GM19468 (cell line): ENCODE measurements around the gene ADM2.

Experiments used
- ATAC-seq: cut with Tn5 transposase; IDR thresholded peaks from one replicate; pipeline ENCODE4 v1.9.1; 2021; ENCODE audit warnings: mild to moderate bottlenecking, moderate library complexity, moderate number of reproducible peaks; ENCODE audit not compliant: unreplicated experiment; ENCODE audit errors: extremely low read depth

Gene ADM2

GRCh38 chr22:50444663-50445062, 36.7 kb upstream of the ADM2 start:
- no peak for ATAC-seq

GRCh38 chr22:50445071-50445879, 36.1 kb upstream of the ADM2 start:
- no peak for ATAC-seq

GRCh38 chr22:50445880-50446707, 35.2 kb upstream of the ADM2 start:
- ATAC-seq = no peak

- no peak for ATAC-seq
These were observed 34.4 kb upstream of the ADM2 start for GRCh38 chr22:50446708-50447575.

- no peak for ATAC-seq
These were observed 33.5 kb upstream of the ADM2 start for GRCh38 chr22:50447576-50448551.

- no peak for ATAC-seq
These were observed 28.7 kb upstream of the ADM2 start for GRCh38 chr22:50452649-50453048.

GRCh38 chr22:50454556-50455075, 26.7 kb upstream of the ADM2 start:
- ATAC-seq = no peak

- ATAC-seq = no peak
These were observed 26.1 kb upstream of the ADM2 start for GRCh38 chr22:50455201-50455600.

GRCh38 chr22:50456026-50456425, 25.3 kb upstream of the ADM2 start:
- no peak for ATAC-seq

- no peak for ATAC-seq
These were observed 24.7 kb upstream of the ADM2 start for GRCh38 chr22:50456466-50457234.

- no peak for ATAC-seq
These were observed 22.3 kb upstream of the ADM2 start for GRCh38 chr22:50459016-50459415.

GRCh38 chr22:50459496-50460140, 21.7 kb upstream of the ADM2 start:
- ATAC-seq = no peak

- ATAC-seq = no peak
These were observed 20.4 kb upstream of the ADM2 start for GRCh38 chr22:50460938-50461337.

- no peak for ATAC-seq
These were observed 19.8 kb upstream of the ADM2 start for GRCh38 chr22:50461536-50461935.

- ATAC-seq = no peak
These were observed 19.3 kb upstream of the ADM2 start for GRCh38 chr22:50461979-50462540.

- ATAC-seq = no peak
These were observed 18.0 kb upstream of the ADM2 start for GRCh38 chr22:50463188-50463900.

GRCh38 chr22:50464451-50464850, 16.9 kb upstream of the ADM2 start:
- ATAC-seq = no peak
